GM13976 (cell line): Measurements from ENCODE around the gene MFSD6L.

Source experiments
- DNase-seq: peaks from one replicate; pipeline ENCODE4 v3.0.0; 2012; ENCODE audit warnings: low spot score
- in situ Hi-C: fragments of 300-500 bp; cut with MboI; formaldehyde crosslinking; loops from one replicate; pipeline ENCODE4 v1.12.0; 2022; ENCODE audit warnings: low sequenced_read_pairs, mixed read lengths, inconsistent platforms; ENCODE audit not compliant: unreplicated experiment
- TF ChIP-seq, protein P1 (sequence below): IDR thresholded peaks from 2 replicates; pipeline ENCODE4 v1.5.1; 2012; ENCODE audit warnings: borderline replicate concordance, mild to moderate bottlenecking; ENCODE audit not compliant: insufficient read depth; ENCODE audit errors: extremely low read depth, missing control alignments, control extremely low read depth

The MFSD6L gene

DNA sequence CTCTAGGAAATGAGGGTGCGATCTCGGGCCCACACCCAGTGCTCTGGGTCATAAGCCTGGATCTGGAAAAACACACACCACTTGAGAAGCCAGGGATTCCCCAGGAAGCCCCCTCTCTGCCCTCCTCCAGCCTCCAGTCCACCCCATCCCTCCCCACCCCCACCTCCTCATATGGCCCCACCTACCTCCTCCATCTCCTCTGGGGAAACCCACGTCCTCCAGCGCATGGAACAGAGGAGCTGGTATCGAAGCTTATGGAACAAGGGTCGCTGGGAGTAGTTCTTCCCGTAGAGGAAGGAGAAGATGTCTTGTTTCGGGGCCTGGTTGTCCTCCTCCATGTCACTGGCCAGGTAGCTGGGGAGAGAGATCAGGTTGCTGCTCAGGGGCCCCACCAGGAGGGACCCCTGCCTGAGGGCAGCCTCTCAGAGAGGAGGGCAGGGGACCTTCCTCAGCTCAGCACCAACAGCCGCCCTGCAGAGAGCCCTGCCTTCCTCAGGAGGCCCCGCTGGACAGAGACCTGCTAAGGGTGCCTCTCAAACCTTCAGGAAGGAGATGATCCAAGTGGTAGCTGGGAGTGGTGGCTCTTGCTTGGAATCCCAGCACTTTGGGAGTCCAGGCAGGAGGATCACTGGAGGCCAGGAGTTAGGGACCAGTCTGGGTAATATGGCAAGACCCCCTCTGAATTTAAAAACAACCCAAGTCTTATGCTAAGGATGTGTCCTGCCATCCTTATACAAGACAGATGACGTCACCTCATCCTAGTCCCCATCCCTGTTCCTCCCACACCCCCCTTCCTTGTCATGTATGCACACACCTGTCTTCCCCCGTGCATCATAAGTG is 45.8 kb downstream of the MFSD6L start:
- DNase-seq, result no peak
- TF ChIP-seq, protein P1, sequence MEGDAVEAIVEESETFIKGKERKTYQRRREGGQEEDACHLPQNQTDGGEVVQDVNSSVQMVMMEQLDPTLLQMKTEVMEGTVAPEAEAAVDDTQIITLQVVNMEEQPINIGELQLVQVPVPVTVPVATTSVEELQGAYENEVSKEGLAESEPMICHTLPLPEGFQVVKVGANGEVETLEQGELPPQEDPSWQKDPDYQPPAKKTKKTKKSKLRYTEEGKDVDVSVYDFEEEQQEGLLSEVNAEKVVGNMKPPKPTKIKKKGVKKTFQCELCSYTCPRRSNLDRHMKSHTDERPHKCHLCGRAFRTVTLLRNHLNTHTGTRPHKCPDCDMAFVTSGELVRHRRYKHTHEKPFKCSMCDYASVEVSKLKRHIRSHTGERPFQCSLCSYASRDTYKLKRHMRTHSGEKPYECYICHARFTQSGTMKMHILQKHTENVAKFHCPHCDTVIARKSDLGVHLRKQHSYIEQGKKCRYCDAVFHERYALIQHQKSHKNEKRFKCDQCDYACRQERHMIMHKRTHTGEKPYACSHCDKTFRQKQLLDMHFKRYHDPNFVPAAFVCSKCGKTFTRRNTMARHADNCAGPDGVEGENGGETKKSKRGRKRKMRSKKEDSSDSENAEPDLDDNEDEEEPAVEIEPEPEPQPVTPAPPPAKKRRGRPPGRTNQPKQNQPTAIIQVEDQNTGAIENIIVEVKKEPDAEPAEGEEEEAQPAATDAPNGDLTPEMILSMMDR, result no peak
- in situ Hi-C loops, result loop anchor here (10.0 kb wide), 1 partner anchor 141 kb away; no protein-coding TSS in a partner anchor

DNA sequence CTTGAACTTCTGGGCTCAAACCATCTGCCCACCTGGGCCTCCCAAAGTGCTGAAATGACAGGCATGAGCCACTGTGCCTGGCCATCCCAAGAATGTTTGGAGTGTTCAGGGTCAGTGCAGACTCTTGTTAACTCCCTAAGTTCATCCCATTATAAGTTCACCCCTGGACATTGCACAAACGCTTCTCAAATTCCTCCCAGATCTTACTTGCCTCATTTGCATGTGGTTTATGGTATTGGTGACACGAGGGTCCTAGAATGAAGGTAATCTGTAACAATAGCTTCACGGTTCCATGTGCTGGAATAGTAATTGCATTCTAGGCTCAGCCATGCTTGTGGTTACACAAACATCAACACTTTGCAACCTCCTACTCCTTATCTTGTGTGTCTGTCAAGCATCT is 49.5 kb downstream of the MFSD6L start:
- TF ChIP-seq, protein P1, result no peak
- no peak for DNase-seq
- in situ Hi-C loops, result loop anchor here (10.0 kb wide), 2 partner anchors 145 to 335 kb away; no protein-coding TSS in a partner anchor

DNA sequence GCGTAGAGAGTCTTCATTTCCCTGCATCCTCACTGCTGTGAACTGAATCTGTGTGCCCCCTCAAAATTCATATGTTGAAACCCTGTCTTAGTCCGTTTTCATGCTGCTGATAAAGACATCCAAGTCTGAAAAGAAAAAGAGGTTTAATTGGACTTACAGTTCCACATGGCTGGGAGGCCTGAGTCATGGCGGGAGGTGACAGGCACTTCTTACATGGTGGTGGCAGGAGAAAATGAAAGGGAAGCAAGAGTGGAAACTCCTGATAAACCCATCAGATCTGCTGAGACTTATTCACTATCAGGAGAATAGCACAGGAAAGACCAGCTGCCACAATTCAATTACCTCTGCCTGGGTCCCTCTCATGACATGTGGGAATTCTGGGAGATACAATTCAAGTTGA is 51.4 kb downstream of the MFSD6L start:
- TF ChIP-seq, protein P1, result no peak
- in situ Hi-C loops, result loop anchor here (10.0 kb wide), 1 partner anchor 333 kb away; no protein-coding TSS in a partner anchor
- DNase-seq, result no peak
